Skeletal muscle tissue (tissue), 4 donors: ENCODE measurements around the gene EPHB1. TPM values are rescaled to one million over a fixed set of nuclear protein-coding genes. Genes with fewer than 3 reads are reported as not detected.
"Not testable (repeated sequence)": the region's sequence is repeated elsewhere in the genome, so short reads cannot be mapped to it uniquely, and the experiment has no call there.

Source experiments
- H3K27ac ChIP-seq: one replicate; pipeline ENCODE4 v1.7.0; 2013; ENCODE audit warnings: mild to moderate bottlenecking, low read depth, low read length, inconsistent platforms
- H3K27me3 ChIP-seq, 3 donors: one replicate each; pipeline ENCODE4 v1.7.0; 2013; ENCODE audit warnings: low read length in 3 of 3; ENCODE audit not compliant: control insufficient read depth in 3 of 3, insufficient read depth in 3 of 3
- H3K36me3 ChIP-seq, 3 donors: one replicate each; pipeline ENCODE4 v1.7.0; 2013; ENCODE audit warnings: low read length in 3 of 3; ENCODE audit not compliant: control insufficient read depth in 3 of 3, insufficient read depth in 3 of 3
- H3K4me1 ChIP-seq, 3 donors: one replicate each; pipeline ENCODE4 v1.7.0; 2013; ENCODE audit warnings: low read length in 3 of 3, mild to moderate bottlenecking in 3 of 3; ENCODE audit not compliant: control insufficient read depth in 3 of 3, insufficient read depth in 3 of 3
- H3K4me3 ChIP-seq, 3 donors: one replicate each; pipeline ENCODE4 v1.7.0; 2013; ENCODE audit warnings: low read length in 3 of 3
- H3K9ac ChIP-seq, 3 donors: one replicate each; pipeline ENCODE4 v1.7.0; 2013; ENCODE audit warnings: low read length in 3 of 3, mild to moderate bottlenecking in 3 of 3, moderate library complexity in 2 of 3, low read depth in 1 of 3
- H3K9me3 ChIP-seq, 3 donors: one replicate each; pipeline ENCODE4 v1.7.0; 2013; ENCODE audit warnings: low read length in 3 of 3; ENCODE audit not compliant: control insufficient read depth in 3 of 3
- total RNA-seq: library from RNA; depleted of rRNA; stranded (reverse); fragments of >200 nt; gene quantifications from one replicate; pipeline ENCODE4 v1.2.3, GENCODE V29; 2014
- donor health status: Osteomylitis.

The EPHB1 gene
- total RNA-seq, 1 donor from 2014 or later = 5.7 TPM

GRCh38 chr3:135056084-135056730 is 261.1 kb downstream of the EPHB1 start:
- H3K27ac ChIP-seq = no peak overlapping the region
- H3K36me3 ChIP-seq = no peaks in the 10 kb centered on the region
- no peaks in the 10 kb centered on the region for H3K9me3 ChIP-seq
- no peaks in the 10 kb centered on the region for H3K27me3 ChIP-seq
- no peak overlapping the region for H3K4me3 ChIP-seq
- no peaks in the 10 kb centered on the region for H3K4me1 ChIP-seq
- no peak overlapping the region for H3K9ac ChIP-seq

- no peaks in the 10 kb centered on the region for H3K9me3 ChIP-seq
- no peak overlapping the region for H3K4me3 ChIP-seq
- no peak overlapping the region for H3K9ac ChIP-seq
- H3K27me3 ChIP-seq = no peaks in the 10 kb centered on the region
- H3K27ac ChIP-seq = no peak overlapping the region
- H3K36me3 ChIP-seq = no peaks in the 10 kb centered on the region
- no peaks in the 10 kb centered on the region for H3K4me1 ChIP-seq
Observed at GRCh38 chr3:135056733-135057310, 261.8 kb downstream of the EPHB1 start.

- H3K27ac ChIP-seq = no peak overlapping the region
- H3K9ac ChIP-seq = no peak overlapping the region
- no peaks in the 10 kb centered on the region for H3K9me3 ChIP-seq
- H3K4me1 ChIP-seq = no peaks in the 10 kb centered on the region
- no peaks in the 10 kb centered on the region for H3K36me3 ChIP-seq
- no peaks in the 10 kb centered on the region for H3K27me3 ChIP-seq
- H3K4me3 ChIP-seq = no peak overlapping the region
Observed at GRCh38 chr3:135057996-135058395, 262.9 kb downstream of the EPHB1 start.

GRCh38 chr3:135059580-135059979 is 264.5 kb downstream of the EPHB1 start:
- no peaks in the 10 kb centered on the region for H3K4me1 ChIP-seq
- H3K4me3 ChIP-seq = no peak overlapping the region
- H3K36me3 ChIP-seq = no peaks in the 10 kb centered on the region
- H3K9me3 ChIP-seq = no peaks in the 10 kb centered on the region
- no peak overlapping the region for H3K27ac ChIP-seq
- no peak overlapping the region for H3K9ac ChIP-seq
- H3K27me3 ChIP-seq = no peaks in the 10 kb centered on the region

- not testable (repeated sequence) for H3K27ac ChIP-seq, H3K9ac ChIP-seq, H3K36me3 ChIP-seq, H3K27me3 ChIP-seq, H3K9me3 ChIP-seq, H3K4me3 ChIP-seq
- peaks cover 0 to 11% (median 3%) of the 10 kb centered on the region in 3 donors for H3K4me1 ChIP-seq
Observed at GRCh38 chr3:135066844-135067727, 272.0 kb downstream of the EPHB1 start.

- Histone ChIP-seq H3K9ac (no peak overlapping the region), H3K36me3 (no peaks in the 10 kb centered on the region), H3K4me1 (peaks cover 0 to 11% (median 3%) of the 10 kb centered on the region in 3 donors), H3K9me3 (no peaks in the 10 kb centered on the region), H3K27ac (no peak overlapping the region), H3K27me3 (no peaks in the 10 kb centered on the region), H3K4me3 (no peak overlapping the region)
Observed at GRCh38 chr3:135068011-135068410, 273.0 kb downstream of the EPHB1 start.

GRCh38 chr3:135069406-135069805 is 274.3 kb downstream of the EPHB1 start:
- no peaks in the 10 kb centered on the region for H3K36me3 ChIP-seq
- no peak overlapping the region for H3K27ac ChIP-seq
- H3K27me3 ChIP-seq = no peaks in the 10 kb centered on the region
- peaks cover 0 to 11% (median 3%) of the 10 kb centered on the region in 3 donors for H3K4me1 ChIP-seq
- H3K9ac ChIP-seq = no peak overlapping the region
- H3K4me3 ChIP-seq = no peak overlapping the region
- H3K9me3 ChIP-seq = no peaks in the 10 kb centered on the region

GRCh38 chr3:135071483-135071882 is 276.4 kb downstream of the EPHB1 start:
- Histone ChIP-seq H3K27ac (no peak overlapping the region), H3K27me3 (no peaks in the 10 kb centered on the region), H3K9ac (no peak overlapping the region), H3K4me3 (no peak overlapping the region), H3K9me3 (no peaks in the 10 kb centered on the region), H3K36me3 (no peaks in the 10 kb centered on the region), H3K4me1 (peaks cover 0 to 10% (median 3%) of the 10 kb centered on the region in 3 donors)

GRCh38 chr3:135072431-135072830 is 277.4 kb downstream of the EPHB1 start:
- Histone ChIP-seq H3K4me1 (peaks cover 0 to 1% (median 0%) of the 10 kb centered on the region in 3 donors), H3K36me3 (no peaks in the 10 kb centered on the region), H3K9ac (no peak overlapping the region), H3K27ac (no peak overlapping the region), H3K27me3 (no peaks in the 10 kb centered on the region), H3K9me3 (no peaks in the 10 kb centered on the region), H3K4me3 (no peak overlapping the region)

- no peaks in the 10 kb centered on the region for H3K4me1 ChIP-seq
- H3K9ac ChIP-seq = no peak overlapping the region
- no peak overlapping the region for H3K27ac ChIP-seq
- H3K27me3 ChIP-seq = no peaks in the 10 kb centered on the region
- H3K36me3 ChIP-seq = no peaks in the 10 kb centered on the region
- H3K4me3 ChIP-seq = no peak overlapping the region
- H3K9me3 ChIP-seq = no peaks in the 10 kb centered on the region
Observed at GRCh38 chr3:135075157-135075556, 280.1 kb downstream of the EPHB1 start.
